ENCODE data around the gene NUP58.

Gene NUP58

GRCh38 chr13:25301347-25302113, at the start of gene NUP58:
Gene NUP58 (plus strand): TSS chr13:25301625. CDS start chr13:25301774, 149 bp downstream.
- peak; percentile 92 for DNase-seq (ENCODE audit: low read depth)

GRCh38 chr13:25252225-25252624, 49.2 kb upstream of the NUP58 start:
- DNase-seq (ENCODE audit: low read depth): no peak

GRCh38 chr13:25252752-25253151, 48.7 kb upstream of the NUP58 start:
- no peak for DNase-seq (ENCODE audit: low read depth)

- DNase-seq (ENCODE audit: low read depth): no peak
These were observed 47.7 kb upstream of the NUP58 start for GRCh38 chr13:25253702-25254101.

GRCh38 chr13:25262261-25262660, 39.2 kb upstream of the NUP58 start:
- DNase-seq (ENCODE audit: low read depth): no peak

- no peak for DNase-seq (ENCODE audit: low read depth)
These were observed 34.7 kb upstream of the NUP58 start for GRCh38 chr13:25266706-25267105.

GRCh38 chr13:25267715-25268114, 33.7 kb upstream of the NUP58 start:
- no peak for DNase-seq (ENCODE audit: low read depth)

- DNase-seq (ENCODE audit: low read depth): no peak
These were observed 32.9 kb upstream of the NUP58 start for GRCh38 chr13:25268561-25268960.

- no peak for DNase-seq (ENCODE audit: low read depth)
These were observed 24.7 kb upstream of the NUP58 start for GRCh38 chr13:25276748-25277147.

GRCh38 chr13:25280396-25280795, 21.0 kb upstream of the NUP58 start:
- DNase-seq (ENCODE audit: low read depth): no peak

GRCh38 chr13:25281193-25281934, 20.1 kb upstream of the NUP58 start:
- no peak for DNase-seq (ENCODE audit: low read depth)

GRCh38 chr13:25281935-25282332, 19.5 kb upstream of the NUP58 start:
- no peak for DNase-seq (ENCODE audit: low read depth)

- no peak for DNase-seq (ENCODE audit: low read depth)
These were observed 15.0 kb upstream of the NUP58 start for GRCh38 chr13:25286308-25286968.

- DNase-seq (ENCODE audit: low read depth): peak; percentile 92
These were observed 14.2 kb upstream of the NUP58 start, which contains the start of gene MTMR6 for GRCh38 chr13:25286969-25287961. Gene MTMR6 (minus strand): TSS chr13:25287488. CDS start chr13:25287247, 241 bp downstream.

GRCh38 chr13:25288966-25289365, 12.5 kb upstream of the NUP58 start:
- DNase-seq (ENCODE audit: low read depth): no peak

GRCh38 chr13:25291691-25292090, 9.7 kb upstream of the NUP58 start:
- no peak for DNase-seq (ENCODE audit: low read depth)

GRCh38 chr13:25292301-25292700, 9.1 kb upstream of the NUP58 start:
- no peak for DNase-seq (ENCODE audit: low read depth)

- DNase-seq (ENCODE audit: low read depth): no peak
These were observed 6.2 kb upstream of the NUP58 start for GRCh38 chr13:25295228-25295627.

- no peak for DNase-seq (ENCODE audit: low read depth)
These were observed 5.7 kb upstream of the NUP58 start for GRCh38 chr13:25295701-25296100.

GRCh38 chr13:25300861-25301346, 521 bp upstream of the NUP58 start:
- DNase-seq (ENCODE audit: low read depth): peak; percentile 5

GRCh38 chr13:25302121-25302520, 696 bp downstream of the NUP58 start:
- DNase-seq (ENCODE audit: low read depth): no peak

All from stimulated activated CD8-positive, alpha-beta memory T cell treated with anti-CD3 and anti-CD28 coated beads, Interleukin-4, amount 100 ng/mL, for 24 hours (primary cell).